CD14-positive monocyte (primary cell): ENCODE data around the gene TCL1A. TPM values are rescaled to one million over a fixed set of nuclear protein-coding genes. Genes with fewer than 3 reads are reported as not detected.

Experiments used
- DNase-seq, 3 donors: peaks; one replicate each; pipeline ENCODE4 v3.0.0-alpha.2; 2011 to 2022
- H2AFZ ChIP-seq: 2 replicates; pipeline ENCODE4 v1.6.0; 2012; ENCODE audit warnings: mild to moderate bottlenecking, low read depth, low read length, inconsistent platforms; ENCODE audit not compliant: insufficient read depth, poor library complexity, severe bottlenecking
- H3K27ac ChIP-seq, 2 donors: 1 replicate in 1 of 2; 2 replicates in 1 of 2; pipeline ENCODE4 v1.5.1; 2012 to 2013; ENCODE audit warnings: low read length in 2 of 2, control low read depth in 1 of 2, inconsistent platforms in 1 of 2, low read depth in 1 of 2, mild to moderate bottlenecking in 1 of 2
- H3K27me3 ChIP-seq, 2 donors: one replicate each; pipeline versions ENCODE4 v1.6.0 to v1.6.1; 2011 to 2013; ENCODE audit warnings: low read length in 2 of 2; ENCODE audit not compliant: control insufficient read depth in 2 of 2, insufficient read depth in 2 of 2
- H3K36me3 ChIP-seq, 2 donors: replicated peaks in 1 of 2; 1 replicate in 1 of 2; 2 replicates in 1 of 2; pipeline versions ENCODE4 v1.5.1 to v1.6.1; 2012 to 2013; ENCODE audit warnings: low read length in 2 of 2, control low read depth in 1 of 2, inconsistent platforms in 1 of 2, mild to moderate bottlenecking in 1 of 2; ENCODE audit not compliant: insufficient read depth in 2 of 2, control insufficient read depth in 1 of 2
- H3K4me1 ChIP-seq, 2 donors: 1 replicate in 1 of 2; 2 replicates in 1 of 2; pipeline versions ENCODE4 v1.5.1 to v1.6.1; 2012 to 2013; ENCODE audit warnings: low read length in 2 of 2, control low read depth in 1 of 2, inconsistent platforms in 1 of 2, mild to moderate bottlenecking in 1 of 2, moderate library complexity in 1 of 2; ENCODE audit not compliant: insufficient read depth in 2 of 2, control insufficient read depth in 1 of 2
- H3K4me2 ChIP-seq: replicated peaks from 2 replicates; pipeline ENCODE3; 2012; ENCODE audit warnings: low read length, moderate library complexity, mild to moderate bottlenecking; ENCODE audit not compliant: poor library complexity, severe bottlenecking; ENCODE audit errors: extremely low read depth
- H3K4me3 ChIP-seq, 3 experiments: fragments of 200-600 bp in 1 of 3; sonication (generic) in 1 of 3; replicated peaks in 1 of 3; 1 replicate in 2 of 3; 2 replicates in 1 of 3; pipeline ENCODE4 v1.5.1; 2011 to 2013; ENCODE audit warnings: low read length in 3 of 3, mild to moderate bottlenecking in 3 of 3, control low read depth in 2 of 3, low read depth in 2 of 3, inconsistent platforms in 1 of 3, moderate library complexity in 1 of 3
- H3K79me2 ChIP-seq: 2 replicates; pipeline ENCODE4 v1.6.0; 2012; ENCODE audit warnings: mild to moderate bottlenecking, control low read depth, inconsistent platforms, low read length, moderate library complexity; ENCODE audit not compliant: insufficient read depth
- H3K9ac ChIP-seq: 2 replicates; pipeline ENCODE4 v1.6.0; 2017; ENCODE audit warnings: low read length, mild to moderate bottlenecking; ENCODE audit not compliant: insufficient read depth, poor library complexity, severe bottlenecking
- H3K9me3 ChIP-seq, 2 donors: replicated peaks in 1 of 2; 1 replicate in 1 of 2; 2 replicates in 1 of 2; pipeline versions ENCODE4 v1.5.1 to v1.6.1; 2012 to 2013; ENCODE audit warnings: low read length in 2 of 2, control low read depth in 1 of 2; ENCODE audit not compliant: control insufficient read depth in 1 of 2, insufficient read depth in 1 of 2
- H4K20me1 ChIP-seq: 2 replicates; pipeline ENCODE4 v1.6.0; 2012; ENCODE audit warnings: mild to moderate bottlenecking, low read length, control low read depth, moderate library complexity; ENCODE audit not compliant: insufficient read depth
- H3K27ac Mint-ChIP-seq, 7 donors: one replicate each; pipeline ENCODE4 v1.8.0; 2020; ENCODE audit warnings: mild to moderate bottlenecking in 7 of 7, mixed read lengths in 7 of 7, moderate library complexity in 6 of 7, inconsistent platforms in 2 of 7
- H3K27me3 Mint-ChIP-seq, 3 donors: one replicate each; pipeline ENCODE4 v1.8.0; 2021 to 2022; ENCODE audit warnings: low read depth in 3 of 3, mild to moderate bottlenecking in 3 of 3, mixed read lengths in 3 of 3, moderate library complexity in 3 of 3, inconsistent platforms in 1 of 3
- H3K36me3 Mint-ChIP-seq, 2 donors: one replicate each; pipeline ENCODE4 v1.8.0; 2020; ENCODE audit warnings: mixed read lengths in 2 of 2, inconsistent platforms in 1 of 2, mild to moderate bottlenecking in 1 of 2
- H3K4me1 Mint-ChIP-seq: one replicate; pipeline ENCODE4 v1.8.0; 2020; ENCODE audit warnings: mild to moderate bottlenecking, mixed read lengths
- H3K4me3 Mint-ChIP-seq, 2 donors: one replicate each; pipeline ENCODE4 v1.8.0; 2020; ENCODE audit warnings: mild to moderate bottlenecking in 2 of 2, mixed read lengths in 2 of 2, moderate library complexity in 1 of 2
- H3K9me3 Mint-ChIP-seq, 7 donors: one replicate each; pipeline ENCODE4 v1.8.0; 2020 to 2022; ENCODE audit warnings: mixed read lengths in 7 of 7, mild to moderate bottlenecking in 6 of 7, moderate library complexity in 6 of 7, inconsistent platforms in 2 of 7
- CTCF ChIP-seq: fragments of 200-600 bp; IDR thresholded peaks from one replicate; pipeline ENCODE4 v1.8.0; 2022; ENCODE audit warnings: antibody characterized with exemption, mild to moderate bottlenecking
- WGBS: methylation state at CpG from one replicate; pipeline ENCODE4 v1.1.5; 2013; ENCODE audit warnings: missing lambda C conversion rate; ENCODE audit not compliant: insufficient coverage; 5-methylcytosine and 5-hydroxymethylcytosine counted together
- intact Hi-C, 2 donors: fragments of 100-400 bp; cut with micrococcal nuclease; formaldehyde crosslinking; loops; one replicate each; pipeline versions ENCODE4 v1.15.0 to v1.15.1; 2023
- polyA plus RNA-seq, 3 donors: library from polyadenylated mRNA; depleted of rRNA in 1 of 3; unstranded in 2 of 3; stranded (reverse) in 1 of 3; fragments of 300-500 nt in 2 of 3; fragments of >200 nt in 1 of 3; fragmentation: Illumina TruSeq in 2 of 3; gene quantifications; 1 replicate in 2 of 3; 2 replicates in 1 of 3; pipeline ENCODE4 v1.2.3, GENCODE V29; 2012 to 2021

The TCL1A gene
- polyA plus RNA-seq, 3 donors, result 1.0 to 1.3 (median 1.1) TPM

GRCh38 chr14:95711476-95712176 is 2.3 kb downstream of the TCL1A start:
- Mint-ChIP-seq H3K4me3 (no peak overlapping the region), H3K36me3 (no peaks in the 10 kb centered on the region), H3K4me1 (no peaks in the 10 kb centered on the region), H3K27me3 (peaks cover 24 to 44% (median 28%) of the 10 kb centered on the region in 3 donors), H3K9me3 (peaks cover 0 to 11% (median 4%) of the 10 kb centered on the region in 7 donors), H3K27ac (no peak overlapping the region)
- Histone ChIP-seq H3K9ac (no peak overlapping the region), H4K20me1 (no peaks in the 10 kb centered on the region), H3K79me2 (no peaks in the 10 kb centered on the region), H3K27ac (no peak overlapping the region), H3K36me3 (no peaks in the 10 kb centered on the region), H3K9me3 (peaks cover 0 to 5% of the 10 kb centered on the region in 2 donors), H3K4me1 (no peaks in the 10 kb centered on the region), H3K27me3 (peaks cover 11 to 24% of the 10 kb centered on the region in 2 donors), H3K4me3 (no peak overlapping the region), H2AFZ (no peak overlapping the region), H3K4me2 (no peak overlapping the region)
- DNase-seq, result no peak
- 100% methylated on average over 1 of the region's 9 CpGs for WGBS
- TF ChIP-seq CTCF, result no peak
- intact Hi-C loops, result no loop called here

GRCh38 chr14:95710106-95710505 is 3.8 kb downstream of the TCL1A start:
- intact Hi-C loops, result no loop called here

More at GRCh38 chr14:95710106-95710505, 3.8 kb downstream of the TCL1A start:
- no peak for DNase-seq
- no peak overlapping the region for H3K4me3 ChIP-seq
- H3K27me3 ChIP-seq, result peaks cover 10 to 22% of the 10 kb centered on the region in 2 donors
- Mint-ChIP-seq H3K4me1 (no peaks in the 10 kb centered on the region), H3K9me3 (peaks cover 0 to 11% (median 4%) of the 10 kb centered on the region in 7 donors), H3K27me3 (peaks cover 26 to 37% (median 26%) of the 10 kb centered on the region in 3 donors), H3K36me3 (no peaks in the 10 kb centered on the region), H3K27ac (peak overlapping the region in 1 of 7 donors; percentile 17), H3K4me3 (no peak overlapping the region)
- H3K4me2 ChIP-seq, result no peak overlapping the region
- no peak for TF ChIP-seq CTCF
- no peak overlapping the region for H2AFZ ChIP-seq
- no peak overlapping the region for H3K27ac ChIP-seq
- no peaks in the 10 kb centered on the region for H3K79me2 ChIP-seq
- no peaks in the 10 kb centered on the region for H3K36me3 ChIP-seq
- no peaks in the 10 kb centered on the region for H4K20me1 ChIP-seq
- H3K4me1 ChIP-seq, result no peaks in the 10 kb centered on the region
- no peak overlapping the region for H3K9ac ChIP-seq
- WGBS, result 93% methylated on average over 17 of the region's 17 CpGs
- H3K9me3 ChIP-seq, result peaks cover 0 to 5% of the 10 kb centered on the region in 2 donors
